ENCODE results near the gene FBF1.

DNA sequence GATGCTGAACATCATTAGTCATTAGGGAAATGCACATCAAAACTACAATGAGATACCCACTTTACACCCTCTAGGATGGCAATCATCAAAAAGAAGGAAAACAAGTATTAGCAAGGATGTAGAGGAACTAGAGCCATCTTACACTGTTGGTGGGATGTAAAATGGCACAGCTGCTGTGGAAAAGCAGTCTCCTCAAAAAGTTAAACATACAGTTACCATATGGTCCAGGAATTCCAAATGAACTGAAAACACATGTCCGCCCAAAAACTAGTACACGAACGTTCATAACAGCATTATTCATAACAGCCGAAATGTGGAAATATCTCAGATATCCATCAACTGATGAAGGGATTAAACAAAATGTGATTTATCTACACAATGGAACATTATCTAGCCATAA is 7.0 kb downstream of the FBF1 start:
- TF ChIP-seq RNF2 (IDR thresholded peaks at IDR 0.05; ENCODE audit: borderline replicate concordance, low read depth, low read length, missing control alignments, poor library complexity, severe bottlenecking) (no peak), NRF1 (IDR thresholded peaks at IDR 0.05; ENCODE audit: low read depth, low read length) (no peak), RAD21 (IDR thresholded peaks at IDR 0.05 in 1 of 2, conservative IDR thresholded peaks at IDR 0.05 in 1 of 2; ENCODE audit: low read depth in 2 of 2, low read length in 2 of 2) (no peak), MAX (IDR thresholded peaks at IDR 0.05) (no peak), SUZ12 (IDR thresholded peaks at IDR 0.05; ENCODE audit: low read length) (no peak), JUND (IDR thresholded peaks at IDR 0.05; ENCODE audit: low read length) (no peak), SIX5 (IDR thresholded peaks at IDR 0.05; ENCODE audit: low read depth, low read length) (no peak), YY1 (IDR thresholded peaks at IDR 0.05; ENCODE audit: low read depth, low read length) (no peak), JUN (IDR thresholded peaks at IDR 0.05; ENCODE audit: low read depth, low read length) (no peak)
- TF ChIP-seq, protein P1, sequence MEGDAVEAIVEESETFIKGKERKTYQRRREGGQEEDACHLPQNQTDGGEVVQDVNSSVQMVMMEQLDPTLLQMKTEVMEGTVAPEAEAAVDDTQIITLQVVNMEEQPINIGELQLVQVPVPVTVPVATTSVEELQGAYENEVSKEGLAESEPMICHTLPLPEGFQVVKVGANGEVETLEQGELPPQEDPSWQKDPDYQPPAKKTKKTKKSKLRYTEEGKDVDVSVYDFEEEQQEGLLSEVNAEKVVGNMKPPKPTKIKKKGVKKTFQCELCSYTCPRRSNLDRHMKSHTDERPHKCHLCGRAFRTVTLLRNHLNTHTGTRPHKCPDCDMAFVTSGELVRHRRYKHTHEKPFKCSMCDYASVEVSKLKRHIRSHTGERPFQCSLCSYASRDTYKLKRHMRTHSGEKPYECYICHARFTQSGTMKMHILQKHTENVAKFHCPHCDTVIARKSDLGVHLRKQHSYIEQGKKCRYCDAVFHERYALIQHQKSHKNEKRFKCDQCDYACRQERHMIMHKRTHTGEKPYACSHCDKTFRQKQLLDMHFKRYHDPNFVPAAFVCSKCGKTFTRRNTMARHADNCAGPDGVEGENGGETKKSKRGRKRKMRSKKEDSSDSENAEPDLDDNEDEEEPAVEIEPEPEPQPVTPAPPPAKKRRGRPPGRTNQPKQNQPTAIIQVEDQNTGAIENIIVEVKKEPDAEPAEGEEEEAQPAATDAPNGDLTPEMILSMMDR (IDR thresholded peaks at IDR 0.05; ENCODE audit: control extremely low read depth in 1 of 3, insufficient read depth in 1 of 3, low read depth in 1 of 3, low read length in 3 of 3) = no peak
